AG04449 (cell line): ENCODE results near the gene TACR1.

Experiments
- CTCF ChIA-PET: fragments of 350-600 bp; formaldehyde crosslinking; extraction: SDS; loops from one replicate; lab custom pipeline; 2021; ENCODE audit warnings: antibody characterized with exemption; lab: Yijun Ruan, JAX
- POLR2A ChIA-PET: fragments of 400-600, 350-600 bp; formaldehyde crosslinking; extraction: SDS; loops from one replicate; lab custom pipeline; 2020; ENCODE audit warnings: antibody characterized with exemption, inconsistent platforms; lab: Yijun Ruan, JAX
- DNase-seq: peaks from one replicate; pipeline ENCODE4 v3.0.0-alpha.2; 2010; ENCODE audit warnings: low read depth, low spot score
- H3K4me3 ChIP-seq: 2 replicates; pipeline ENCODE4 v1.5.1; 2011; ENCODE audit warnings: low read depth, mild to moderate bottlenecking, control low read depth, low read length
- CTCF ChIP-seq: IDR thresholded peaks from one replicate; pipeline ENCODE4 v1.5.1; 2011; ENCODE audit warnings: mild to moderate bottlenecking, moderate library complexity, low read length, control low read depth, inconsistent platforms; ENCODE audit not compliant: insufficient read depth; ENCODE audit errors: missing control alignments

The TACR1 gene

DNA sequence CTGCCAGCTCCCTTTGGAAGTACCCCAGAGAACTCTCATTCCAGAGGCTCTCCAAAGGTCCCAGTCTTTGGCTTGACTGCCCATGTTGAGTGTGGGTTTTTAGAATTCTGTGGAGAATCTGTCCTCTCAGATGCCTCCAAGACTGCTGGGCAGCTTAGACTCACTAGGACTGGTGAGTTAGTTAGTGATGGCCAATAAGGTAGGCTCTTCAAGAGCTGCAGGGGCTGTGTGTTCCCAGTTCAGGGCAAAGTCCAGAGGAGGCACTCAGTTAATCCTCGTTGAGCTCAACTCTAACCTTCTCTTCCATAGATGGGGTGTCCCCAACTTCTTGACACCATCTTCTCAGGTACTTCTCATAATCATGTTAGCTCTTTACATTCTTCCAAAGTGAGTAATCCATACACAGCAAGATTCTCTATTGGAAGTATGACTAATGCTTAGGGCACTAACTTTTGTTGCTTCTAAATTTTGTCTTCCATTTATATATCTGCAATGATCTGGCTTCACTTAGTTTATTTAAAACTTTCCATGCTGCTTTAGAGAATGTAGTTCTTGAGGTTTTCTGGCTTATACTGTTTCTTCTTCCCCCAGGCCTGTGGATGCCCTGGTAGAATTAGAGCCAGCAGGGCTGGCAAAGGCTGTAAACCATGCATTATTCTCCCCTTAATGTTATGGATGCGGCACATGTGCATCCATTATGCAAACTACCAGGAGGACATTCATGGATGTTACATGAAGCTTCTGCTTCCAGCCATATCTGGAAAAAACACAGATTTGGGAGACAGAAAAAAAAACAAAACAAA, 151.9 kb downstream of the TACR1 start:
- no peak for TF ChIP-seq CTCF
- H3K4me3 ChIP-seq: no peak overlapping the region
- DNase-seq: peak; percentile 31
- POLR2A ChIA-PET: no interaction called here
- CTCF ChIA-PET: interaction anchor here (1.0 to 1.5 kb wide), 3 partner anchors 17 to 152 kb away, joined by 3 to 5 read pairs (median 3); partner anchors contain the start of gene TACR1

- ChIA-PET POLR2A (no interaction called here), CTCF (interaction anchor here (1.0 to 4.2 kb wide), 3 partner anchors 19 to 54 kb away, joined by 3 to 19 read pairs (median 4); no protein-coding TSS in a partner anchor)
- DNase-seq: no peak
- H3K4me3 ChIP-seq: no peak overlapping the region
- no peak for TF ChIP-seq CTCF
Measured at GRCh38 chr2:75045526-75046050, 153.7 kb downstream of the TACR1 start.

DNA sequence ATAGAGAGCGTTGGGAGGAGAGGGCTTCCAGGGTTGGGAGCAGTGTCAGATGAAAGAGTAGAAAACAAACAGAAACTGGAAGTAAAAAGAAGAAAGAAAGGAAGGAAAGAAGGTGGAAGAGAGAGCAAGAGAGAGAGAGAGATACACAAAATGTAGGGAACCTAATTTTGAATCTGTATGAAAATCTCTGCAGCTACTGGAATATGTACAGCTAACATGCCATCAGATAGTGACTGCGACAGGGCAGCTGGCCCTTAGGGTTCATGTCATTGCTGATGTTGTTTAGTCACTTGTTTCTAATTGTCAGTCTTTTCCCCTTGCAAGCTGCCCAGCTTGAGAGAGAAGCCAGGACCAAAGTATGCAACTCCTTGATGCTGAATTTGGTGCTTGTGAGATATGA, 155.0 kb downstream of the TACR1 start:
- ChIA-PET POLR2A (no interaction called here), CTCF (interaction anchor here (4.2 kb wide), 1 partner anchor 20 kb away, joined by 19 read pairs; no protein-coding TSS in a partner anchor)
- H3K4me3 ChIP-seq: no peak overlapping the region
- TF ChIP-seq CTCF: no peak
- no peak for DNase-seq

DNA sequence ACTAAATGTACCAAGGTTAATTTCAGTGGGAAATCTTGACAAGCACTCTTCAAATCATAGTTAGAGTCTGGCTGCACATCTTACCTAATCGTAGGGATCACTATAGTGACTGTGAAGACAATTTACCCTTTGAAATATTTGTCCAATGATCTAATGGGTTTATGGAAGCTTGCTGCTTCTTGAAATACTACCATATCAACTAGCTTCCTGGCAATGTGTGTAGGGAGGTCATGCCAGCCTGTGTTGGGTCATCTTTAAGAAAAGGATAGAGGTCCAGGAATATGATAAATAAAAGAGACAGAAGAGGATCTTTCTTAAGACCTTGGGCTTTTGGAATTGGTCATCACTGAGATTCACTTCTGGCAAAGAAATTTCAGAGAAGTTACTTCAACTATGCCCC, 156.5 kb downstream of the TACR1 start:
- DNase-seq: no peak
- no peak for TF ChIP-seq CTCF
- CTCF ChIA-PET: interaction anchor here (1.3 to 4.2 kb wide), 4 partner anchors 9 to 22 kb away, joined by 3 to 19 read pairs (median 8); no protein-coding TSS in a partner anchor
- no peak overlapping the region for H3K4me3 ChIP-seq
- POLR2A ChIA-PET: no interaction called here

DNA sequence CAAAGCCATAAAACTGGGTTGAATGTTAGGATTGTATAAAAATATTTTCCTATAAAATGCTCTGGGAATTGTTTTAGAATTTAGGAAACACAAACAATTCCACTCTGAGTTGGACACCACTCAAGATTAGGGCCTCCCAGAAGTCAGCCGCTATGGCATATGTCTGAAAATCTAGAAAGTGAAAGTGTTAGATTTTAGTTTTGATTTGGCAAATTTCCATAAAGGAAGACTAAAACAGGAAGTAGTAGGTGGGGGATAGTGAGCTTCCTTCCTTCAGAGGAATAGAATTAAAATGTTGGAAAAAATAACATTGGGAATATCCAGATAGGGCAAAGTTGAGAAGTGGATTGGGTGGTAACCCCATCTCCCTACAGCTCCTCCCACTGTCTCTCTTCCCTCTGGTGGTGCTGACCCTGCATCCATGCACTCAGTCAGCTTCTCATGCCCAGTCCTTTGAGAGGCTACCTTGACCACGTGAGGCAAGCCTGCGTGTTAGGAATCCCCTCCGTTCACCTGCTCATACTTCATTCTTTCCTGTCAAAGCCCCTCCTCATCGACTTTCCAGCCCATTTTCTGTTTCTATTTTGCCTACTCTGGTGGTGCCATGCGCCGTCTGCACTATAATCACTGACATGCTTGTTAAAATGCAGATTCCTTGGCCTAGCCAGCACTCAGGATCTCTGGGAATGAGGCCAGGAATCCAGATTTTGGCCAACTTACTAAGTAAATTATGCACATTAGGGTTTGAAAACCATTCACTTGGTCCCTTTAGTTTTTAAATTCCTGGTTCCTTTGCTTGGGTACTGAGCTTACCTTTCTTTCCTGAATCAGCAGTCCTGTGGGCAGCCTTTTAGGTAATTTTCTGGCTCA, 157.4 kb downstream of the TACR1 start:
- ChIA-PET CTCF (interaction anchor here (1.1 to 4.2 kb wide), 5 partner anchors 10 to 23 kb away, joined by 3 to 19 read pairs (median 5); no protein-coding TSS in a partner anchor), POLR2A (no interaction called here)
- H3K4me3 ChIP-seq: no peak overlapping the region
- TF ChIP-seq CTCF: no peak
- DNase-seq: no peak
